DOHH2 (cell line): ENCODE results near the gene SLC7A4.

Source experiments
- CTCF ChIP-seq: fragments of 200-600 bp; sonication (generic); IDR thresholded peaks from one replicate; pipeline ENCODE4 v1.5.1; 2014; ENCODE audit warnings: antibody characterized with exemption, mild to moderate bottlenecking, low read depth, low read length; ENCODE audit not compliant: poor library complexity, severe bottlenecking
- EZH2phosphoT487 ChIP-seq: fragments of 200-600 bp; sonication (generic); IDR thresholded peaks from 2 replicates; pipeline ENCODE4 v1.6.1; 2017; ENCODE audit warnings: borderline replicate concordance, mild to moderate bottlenecking, antibody characterized with exemption, low read length, moderate library complexity, mixed read lengths

DNA sequence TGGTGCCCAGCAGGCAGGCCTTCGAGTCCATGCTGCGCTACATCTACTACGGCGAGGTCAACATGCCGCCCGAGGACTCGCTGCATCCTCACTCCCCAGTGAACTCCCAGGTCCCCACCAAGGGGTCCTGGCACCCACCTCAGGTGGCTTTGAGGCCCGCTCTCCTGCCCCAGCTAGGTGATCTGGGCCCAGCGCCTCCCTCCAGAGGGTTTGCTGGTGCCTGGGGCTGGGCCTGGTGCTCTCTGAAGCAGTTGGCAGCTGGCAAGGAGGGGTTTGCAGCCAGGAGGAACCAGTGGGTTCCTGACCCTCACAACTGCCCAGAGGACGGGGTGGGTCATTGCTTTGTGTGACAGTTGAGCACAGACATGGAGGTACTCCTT, 36.3 kb downstream of the SLC7A4 start:
- TF ChIP-seq CTCF: no peak
- no peak for TF ChIP-seq EZH2phosphoT487
